WTC11 (cell line): Measurements from ENCODE around the gene GABARAPL2. TPM values are rescaled to one million over a fixed set of nuclear protein-coding genes. Genes with fewer than 3 reads are reported as not detected.
A peak's percentile ranks its signal among the peaks of the same experiment; 100 is the strongest.

Source experiments
- ATAC-seq: fragments of 200-7000 bp; cut with Tn5 transposase; 2 replicates; pipeline ENCODE4 v1.10.0; 2021; ENCODE audit warnings: mild to moderate bottlenecking, moderate library complexity
- CTCF ChIA-PET: fragments of 300-600 bp; sonication (Branson Sonifier 250); formaldehyde crosslinking; loops from one replicate; lab custom pipeline; 2021; ENCODE audit warnings: antibody characterized with exemption; lab: Charles Lee
- POLR2A ChIA-PET: fragments of 350-600 bp; sonication (Branson Sonifier 250); formaldehyde crosslinking; loops from one replicate; lab custom pipeline; 2021; ENCODE audit warnings: antibody characterized with exemption; lab: Charles Lee
- DNase-seq: peaks from one replicate; pipeline ENCODE4 v3.0.0; 2021; ENCODE audit warnings: low spot score
- H3K27ac Mint-ChIP-seq: 2 replicates; pipeline ENCODE4 v1.8.0; 2021; ENCODE audit warnings: mixed read lengths
- H3K27me3 Mint-ChIP-seq: 2 replicates; pipeline ENCODE4 v1.8.0; 2021; ENCODE audit warnings: low read depth, mild to moderate bottlenecking, moderate library complexity, mixed read lengths
- H3K36me3 Mint-ChIP-seq: 2 replicates; pipeline ENCODE4 v1.8.0; 2021; ENCODE audit warnings: mixed read lengths
- H3K4me1 Mint-ChIP-seq: 2 replicates; pipeline ENCODE4 v1.8.0; 2022; ENCODE audit warnings: mixed read lengths
- H3K4me3 Mint-ChIP-seq: 2 replicates; pipeline ENCODE4 v1.8.0; 2021; ENCODE audit warnings: mild to moderate bottlenecking, moderate library complexity, mixed read lengths
- H3K9me3 Mint-ChIP-seq: 2 replicates; pipeline ENCODE4 v1.8.0; 2021; ENCODE audit warnings: mixed read lengths
- CBFB ChIP-seq: sonication (generic); formaldehyde crosslinking; IDR thresholded peaks from 2 replicates; pipeline ENCODE4 v1.8.1; 2022; ENCODE audit warnings: mild to moderate bottlenecking, low read depth, missing genetic modification reagents
- CTCF ChIP-seq: fragments of 200-600 bp; IDR thresholded peaks from 2 replicates; pipeline ENCODE4 v1.8.0; 2022; ENCODE audit warnings: antibody characterized with exemption
- ERG ChIP-seq: fragments of 250-450 bp; sonication (Bioruptor Pico); IDR thresholded peaks from 2 replicates; pipeline ENCODE4 v1.8.0; 2021; ENCODE audit warnings: mild to moderate bottlenecking
- ESRRA ChIP-seq: sonication (generic); formaldehyde crosslinking; IDR thresholded peaks from 2 replicates; pipeline ENCODE4 v1.8.1; 2022; ENCODE audit warnings: mild to moderate bottlenecking, missing genetic modification reagents, borderline replicate concordance
- FOXK1 ChIP-seq: sonication (generic); formaldehyde crosslinking; IDR thresholded peaks from 2 replicates; pipeline ENCODE4 v1.8.0; 2022; ENCODE audit warnings: mild to moderate bottlenecking, moderate library complexity, missing genetic modification reagents
- MXD4 ChIP-seq: fragments of 250-450 bp; sonication (Bioruptor Pico); IDR thresholded peaks from 2 replicates; pipeline ENCODE4 v1.8.0; 2021; ENCODE audit warnings: mild to moderate bottlenecking, moderate library complexity, borderline replicate concordance
- MYBL2 ChIP-seq: sonication (generic); formaldehyde crosslinking; IDR thresholded peaks from 2 replicates; pipeline ENCODE4 v1.8.1; 2023; ENCODE audit warnings: mild to moderate bottlenecking, moderate library complexity, missing genetic modification reagents
- NFATC4 ChIP-seq: fragments of 250-450 bp; sonication (Bioruptor Pico); IDR thresholded peaks from 2 replicates; pipeline ENCODE4 v1.9.0; 2021; ENCODE audit warnings: mild to moderate bottlenecking
- PRDM15 ChIP-seq: sonication (generic); formaldehyde crosslinking; IDR thresholded peaks from 2 replicates; pipeline ENCODE4 v1.8.0; 2022; ENCODE audit warnings: missing genetic modification reagents
- TEAD4 ChIP-seq: sonication (generic); formaldehyde crosslinking; IDR thresholded peaks from 2 replicates; pipeline ENCODE4 v1.8.0; 2022; ENCODE audit warnings: mild to moderate bottlenecking, missing genetic modification reagents
- ZNF281 ChIP-seq: sonication (generic); formaldehyde crosslinking; IDR thresholded peaks from 2 replicates; pipeline ENCODE4 v1.8.0; 2023; ENCODE audit warnings: mild to moderate bottlenecking, missing genetic modification reagents
- ZNF317 ChIP-seq: sonication (generic); formaldehyde crosslinking; IDR thresholded peaks from 2 replicates; pipeline ENCODE4 v1.8.1; 2023; ENCODE audit warnings: low read depth, mild to moderate bottlenecking, moderate library complexity, missing genetic modification reagents, borderline replicate concordance
- ZNF416 ChIP-seq: fragments of 250-450 bp; sonication (Bioruptor Pico); IDR thresholded peaks from 2 replicates; pipeline ENCODE4 v1.9.0; 2021; ENCODE audit warnings: mild to moderate bottlenecking, inconsistent platforms
- ZNF532 ChIP-seq: fragments of 250-450 bp; sonication (Bioruptor Pico); IDR thresholded peaks from 2 replicates; pipeline ENCODE4 v1.9.0; 2021; ENCODE audit warnings: mild to moderate bottlenecking, borderline replicate concordance
- total RNA-seq: library from RNA; stranded (reverse); gene quantifications from 3 replicates; pipeline ENCODE4 v1.2.3, GENCODE V29; 2021
- TF ChIP-seq, protein P1 (sequence below): sonication (generic); formaldehyde crosslinking; IDR thresholded peaks from 2 replicates; pipeline ENCODE4 v1.8.0; 2022; ENCODE audit warnings: mild to moderate bottlenecking, missing genetic modification reagents
- TF ChIP-seq, protein P2 (sequence below): sonication (generic); formaldehyde crosslinking; IDR thresholded peaks from 2 replicates; pipeline ENCODE4 v1.8.1; 2022; ENCODE audit warnings: low read depth, missing genetic modification reagents, borderline replicate concordance

Gene GABARAPL2
- total RNA-seq, 1 experiment from 2014 or later = 60.8 TPM

GRCh38 chr16:75550211-75550662 lies 15.9 kb upstream of the GABARAPL2 start:
- POLR2A ChIA-PET = interaction anchor here (0.7 to 1.3 kb wide), 4 partner anchors 24 to 97 kb away, joined by 3 to 7 read pairs (median 4); partner anchors contain the start of genes CHST6, KARS1 and TERF2IP
- Mint-ChIP-seq H3K36me3 (0 out of 2 replicates have a peak, but pooled peaks cover under 1% of the 10 kb centered on the region), H3K9me3 (no peaks in the 10 kb centered on the region), H3K27me3 (no peaks in the 10 kb centered on the region), H3K4me1 (peaks cover 16% of the 10 kb centered on the region), H3K27ac (peak overlapping the region; percentile 46), H3K4me3 (no peak overlapping the region)
- CTCF ChIA-PET = interaction anchor here (0.5 to 3.8 kb wide), 31 partner anchors 9 to 1482 kb away, joined by 3 to 57 read pairs (median 4); partner anchors contain the start of genes ADAT1, CFDP1, CHST5 and CHST6
- DNase-seq = peak; percentile 62
- ATAC-seq = peak; percentile 84
- TF ChIP-seq TEAD4 (CRISPR knock-in tag) = no peak
- no peak for TF ChIP-seq MXD4 (CRISPR knock-in tag)
- TF ChIP-seq, protein P1, sequence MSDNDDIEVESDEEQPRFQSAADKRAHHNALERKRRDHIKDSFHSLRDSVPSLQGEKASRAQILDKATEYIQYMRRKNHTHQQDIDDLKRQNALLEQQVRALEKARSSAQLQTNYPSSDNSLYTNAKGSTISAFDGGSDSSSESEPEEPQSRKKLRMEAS (CRISPR knock-in tag) = no peak
- TF ChIP-seq FOXK1 = no peak
- TF ChIP-seq, protein P2, sequence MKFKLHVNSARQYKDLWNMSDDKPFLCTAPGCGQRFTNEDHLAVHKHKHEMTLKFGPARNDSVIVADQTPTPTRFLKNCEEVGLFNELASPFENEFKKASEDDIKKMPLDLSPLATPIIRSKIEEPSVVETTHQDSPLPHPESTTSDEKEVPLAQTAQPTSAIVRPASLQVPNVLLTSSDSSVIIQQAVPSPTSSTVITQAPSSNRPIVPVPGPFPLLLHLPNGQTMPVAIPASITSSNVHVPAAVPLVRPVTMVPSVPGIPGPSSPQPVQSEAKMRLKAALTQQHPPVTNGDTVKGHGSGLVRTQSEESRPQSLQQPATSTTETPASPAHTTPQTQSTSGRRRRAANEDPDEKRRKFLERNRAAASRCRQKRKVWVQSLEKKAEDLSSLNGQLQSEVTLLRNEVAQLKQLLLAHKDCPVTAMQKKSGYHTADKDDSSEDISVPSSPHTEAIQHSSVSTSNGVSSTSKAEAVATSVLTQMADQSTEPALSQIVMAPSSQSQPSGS (CRISPR knock-in tag) = no peak
- no peak for TF ChIP-seq ESRRA (CRISPR knock-in tag)
- no peak for TF ChIP-seq ZNF532 (CRISPR knock-in tag)
- no peak for TF ChIP-seq ZNF416 (CRISPR knock-in tag)
- TF ChIP-seq CBFB (CRISPR knock-in tag) = no peak
- no peak for TF ChIP-seq ZNF281
- no peak for TF ChIP-seq CTCF

DNA sequence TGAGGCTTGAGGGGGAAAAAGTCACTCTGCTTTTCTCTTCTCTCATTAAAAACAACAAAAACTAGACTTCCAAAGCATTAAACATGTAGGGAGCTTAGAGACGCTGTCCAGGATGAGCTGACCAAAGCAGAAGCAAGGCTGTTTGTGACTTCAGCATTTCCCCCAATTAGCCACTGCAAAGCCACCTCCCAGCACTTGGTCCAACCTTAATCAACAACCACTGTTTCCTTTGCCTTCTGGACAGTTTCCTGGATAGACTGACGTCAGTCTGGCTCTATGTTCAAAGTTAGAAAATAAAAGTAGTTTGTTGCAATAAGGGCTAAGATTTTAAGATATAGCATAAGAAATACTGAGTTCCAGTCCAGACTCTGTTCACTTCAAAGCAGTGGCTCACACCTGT lies 13.2 kb upstream of the GABARAPL2 start:
- DNase-seq (no peak), ATAC-seq (no peak)
- no peak overlapping the region for H3K4me3 Mint-ChIP-seq
- no peaks in the 10 kb centered on the region for H3K36me3 Mint-ChIP-seq
- peaks cover 24% of the 10 kb centered on the region for H3K4me1 Mint-ChIP-seq
- ChIA-PET CTCF (interaction anchor here (1.5 to 1.8 kb wide), 2 partner anchors 31 to 36 kb away, joined by 4 to 5 read pairs; no protein-coding TSS in a partner anchor), POLR2A (no interaction called here)
- peak overlapping the region; percentile 24; the same call in 1 of the 2 replicates for H3K27ac Mint-ChIP-seq
- H3K27me3 Mint-ChIP-seq = peaks cover 3% of the 10 kb centered on the region; the same call in 1 of the 2 replicates
- no peaks in the 10 kb centered on the region for H3K9me3 Mint-ChIP-seq
- TF ChIP-seq NFATC4 (CRISPR knock-in tag) = no peak
- no peak for TF ChIP-seq PRDM15 (CRISPR knock-in tag)
- no peak for TF ChIP-seq MYBL2 (CRISPR knock-in tag)
- no peak for TF ChIP-seq ERG (CRISPR knock-in tag)
- TF ChIP-seq ZNF317 (CRISPR knock-in tag) = no peak
